GM23248 (cell line): ENCODE measurements around the gene EMD.

Experiments used
- EZH2 ChIP-seq: fragments of 200-600 bp; sonication (generic); IDR thresholded peaks from 2 replicates; pipeline ENCODE4 v1.6.1; 2018; ENCODE audit warnings: antibody characterized with exemption, mild to moderate bottlenecking; ENCODE audit not compliant: insufficient read depth, poor library complexity, severe bottlenecking
- EZH2phosphoT487 ChIP-seq: fragments of 200-600 bp; sonication (generic); IDR thresholded peaks from 2 replicates; pipeline ENCODE4 v1.6.1; 2018; ENCODE audit warnings: antibody characterized with exemption, moderate library complexity, mild to moderate bottlenecking, low read depth; ENCODE audit not compliant: insufficient read depth

DNA sequence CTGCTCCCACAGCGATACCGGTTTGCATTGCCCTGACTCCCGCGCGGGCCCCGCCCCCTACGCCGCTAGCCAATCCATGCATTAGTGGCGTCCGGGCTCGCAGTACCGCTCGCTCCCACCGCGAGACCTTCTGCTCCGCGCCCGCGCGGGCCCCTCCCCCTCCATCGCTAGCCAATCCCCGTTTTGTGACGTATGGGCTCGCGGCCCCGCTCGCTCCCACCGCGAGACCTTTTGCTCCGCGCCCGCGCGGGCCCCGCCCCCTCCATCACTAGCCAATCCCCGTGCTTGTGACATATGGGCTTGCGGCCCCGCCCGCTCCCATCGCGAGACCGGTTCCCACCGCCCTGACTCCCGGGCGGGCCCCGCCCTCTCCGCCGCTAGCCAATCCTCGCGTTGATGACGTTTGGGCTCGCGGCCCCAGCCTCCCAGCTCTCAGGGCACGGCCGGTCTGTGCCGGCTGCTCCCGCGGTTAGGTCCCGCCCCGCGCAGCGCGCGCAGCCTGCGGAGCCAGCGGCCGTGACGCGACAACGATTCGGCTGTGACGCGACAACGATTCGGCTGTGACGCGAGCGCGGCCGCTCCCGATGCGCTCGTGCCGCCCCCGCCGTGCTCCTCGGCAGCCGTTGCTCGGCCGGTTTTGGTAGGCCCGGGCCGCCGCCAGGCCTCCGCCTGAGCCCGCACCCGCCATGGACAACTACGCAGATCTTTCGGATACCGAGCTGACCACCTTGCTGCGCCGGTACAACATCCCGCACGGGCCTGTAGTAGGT lies at the start of gene EMD:
- TF ChIP-seq EZH2 (no peak), EZH2phosphoT487 (no peak)
